Fibroblast of skin of right quadriceps (primary cell): ENCODE data around the gene ATP5IF1.

Experiments
- DNase-seq: peaks from one replicate; pipeline ENCODE4 v3.0.0-alpha.2; 2013

ATP5IF1 gene

GRCh38 chr1:28235755-28236655 lies at the start of gene ATP5IF1:
ATP5IF1 (plus strand) TSS chr1:28236124; CDS start chr1:28236184, 60 bp downstream.
- DNase-seq: peak; percentile 97

DNA sequence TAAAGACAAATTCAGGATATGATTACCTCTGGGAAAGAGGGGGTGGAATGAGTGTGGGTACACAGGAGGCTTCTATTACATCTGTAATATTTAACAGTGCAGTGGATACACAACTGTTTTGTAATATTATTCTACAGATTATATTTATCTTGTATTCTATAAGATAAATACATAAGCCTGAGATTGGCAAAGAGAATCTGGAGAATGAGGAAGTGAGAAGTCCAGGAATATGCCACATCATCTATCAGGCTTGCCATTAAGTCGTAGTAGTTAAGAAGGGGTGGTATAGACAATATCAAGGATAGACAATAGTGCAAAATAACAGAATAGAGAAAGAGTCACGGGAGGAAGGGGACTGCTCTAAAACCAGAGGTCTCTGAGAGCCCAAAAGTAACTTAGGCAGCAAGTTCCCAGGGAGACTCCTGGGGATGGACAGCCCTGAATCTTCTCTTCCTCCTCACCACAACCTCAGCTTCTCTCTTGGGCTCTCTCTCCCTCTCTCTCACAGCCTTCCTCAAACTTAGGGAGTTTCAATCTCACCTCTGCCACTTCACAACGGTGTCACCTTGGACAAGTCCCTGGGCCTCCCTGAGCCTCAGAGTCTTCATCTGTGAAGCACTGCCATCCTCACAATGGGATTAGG lies 45.5 kb upstream of the ATP5IF1 start:
- DNase-seq: peak; percentile 25

- no peak for DNase-seq
Measured at GRCh38 chr1:28190996-28191645, 44.8 kb upstream of the ATP5IF1 start.

DNA sequence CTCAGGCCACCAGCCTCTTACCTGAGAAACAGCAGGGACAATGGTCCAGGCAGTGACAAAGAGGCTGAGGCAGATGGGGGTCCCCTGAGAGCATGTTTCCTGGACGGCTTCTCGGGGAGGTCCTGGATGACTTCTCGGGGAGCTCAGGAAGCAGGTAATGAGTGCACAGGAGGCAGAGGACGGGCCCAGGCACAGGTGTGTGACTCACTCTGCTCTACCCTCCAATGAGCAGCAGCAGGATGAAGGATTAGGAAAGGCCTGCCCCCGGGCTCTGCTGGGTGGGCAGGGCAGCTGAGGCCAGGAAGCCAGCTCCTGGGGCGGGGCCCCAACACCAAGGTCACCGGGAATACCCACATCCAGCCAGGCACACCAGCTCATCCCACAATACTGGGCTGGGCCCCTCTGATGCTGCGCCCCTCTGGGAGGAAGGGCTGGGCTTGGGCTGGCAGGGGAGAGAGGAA lies 42.2 kb upstream of the ATP5IF1 start:
- no peak for DNase-seq

GRCh38 chr1:28194326-28195035 lies 41.4 kb upstream of the ATP5IF1 start:
- DNase-seq: no peak

DNA sequence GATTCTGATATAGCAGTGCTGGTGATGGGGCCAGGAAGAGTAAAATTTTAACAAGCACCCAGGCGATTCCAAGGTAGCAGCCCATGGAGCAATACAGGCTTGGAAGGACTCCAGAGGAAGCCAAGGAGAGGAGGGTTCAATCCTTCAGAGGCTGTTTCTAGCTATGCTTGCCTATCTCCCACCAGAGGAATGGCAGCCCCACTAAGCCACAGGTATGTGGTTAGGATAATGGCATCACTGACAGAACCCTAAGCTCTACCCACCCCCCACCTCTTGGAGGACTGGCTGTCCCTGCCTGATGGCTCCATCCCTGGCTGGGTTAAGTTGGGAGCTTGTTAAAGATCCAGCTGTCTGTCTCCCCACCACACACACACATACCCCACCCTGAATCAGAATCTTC lies 40.1 kb upstream of the ATP5IF1 start:
- DNase-seq: no peak

DNA sequence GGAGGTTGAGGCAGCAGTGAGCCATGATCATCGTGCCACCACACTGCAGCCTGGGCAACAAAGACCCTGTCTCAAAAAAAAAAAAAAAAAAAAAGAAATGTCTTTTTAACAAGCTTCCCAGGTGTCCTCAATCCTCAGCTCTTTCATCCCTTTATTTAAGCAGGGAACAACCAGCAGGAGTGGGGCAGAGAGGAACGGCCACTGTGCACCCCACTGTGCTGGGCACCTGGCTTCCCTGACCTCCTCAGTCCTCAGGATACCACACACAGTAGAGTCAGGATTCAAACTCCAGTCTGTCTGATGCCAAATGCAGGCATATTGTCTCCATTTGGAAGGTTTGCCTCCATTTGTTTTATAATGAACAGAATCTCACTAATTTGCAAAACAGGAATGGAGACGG lies 39.6 kb upstream of the ATP5IF1 start:
- DNase-seq: no peak

GRCh38 chr1:28197682-28198415 lies 38.1 kb upstream of the ATP5IF1 start:
- no peak for DNase-seq

DNA sequence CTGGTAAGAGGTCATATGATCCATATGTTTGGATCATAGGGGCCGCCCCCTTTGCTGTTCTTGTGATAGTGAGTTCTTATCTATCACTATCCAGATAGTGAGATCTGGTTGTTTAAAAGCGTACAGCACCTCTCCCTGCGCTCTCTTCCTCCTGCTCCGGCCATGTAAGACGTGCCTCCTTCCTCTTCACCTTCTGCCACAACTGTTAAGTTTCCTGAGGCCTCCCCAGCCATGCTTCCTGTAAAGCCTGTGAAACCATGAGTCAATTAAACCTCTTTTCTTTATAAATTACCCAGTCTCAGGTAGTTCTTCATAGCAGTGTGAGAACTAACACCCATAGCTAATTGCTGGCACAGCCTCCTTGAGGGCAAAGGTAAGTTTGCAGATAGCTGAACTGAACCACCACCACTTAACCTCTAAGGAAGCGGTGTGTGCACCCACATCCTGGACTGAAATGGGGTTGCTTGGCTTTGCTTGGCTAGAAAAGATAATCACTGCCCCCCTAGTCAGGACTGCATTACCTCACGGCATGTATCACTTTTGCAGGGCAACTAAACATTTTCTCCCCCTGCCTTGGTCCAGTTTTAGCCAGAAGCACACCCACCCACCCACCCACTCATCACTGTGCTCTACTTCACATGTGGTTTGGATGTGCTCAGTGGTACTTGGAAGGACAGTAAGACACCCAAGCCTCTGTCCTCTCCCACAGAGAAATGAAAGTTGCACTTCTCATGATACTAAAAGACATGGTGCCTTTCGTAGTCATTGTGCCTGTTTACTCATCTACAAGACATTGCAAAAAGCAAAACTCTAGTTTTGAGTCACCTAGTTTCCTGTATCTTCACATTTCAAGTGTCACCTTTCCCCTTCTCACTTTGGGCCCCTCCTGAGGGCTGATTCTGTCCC lies 36.3 kb upstream of the ATP5IF1 start:
- DNase-seq: no peak

DNA sequence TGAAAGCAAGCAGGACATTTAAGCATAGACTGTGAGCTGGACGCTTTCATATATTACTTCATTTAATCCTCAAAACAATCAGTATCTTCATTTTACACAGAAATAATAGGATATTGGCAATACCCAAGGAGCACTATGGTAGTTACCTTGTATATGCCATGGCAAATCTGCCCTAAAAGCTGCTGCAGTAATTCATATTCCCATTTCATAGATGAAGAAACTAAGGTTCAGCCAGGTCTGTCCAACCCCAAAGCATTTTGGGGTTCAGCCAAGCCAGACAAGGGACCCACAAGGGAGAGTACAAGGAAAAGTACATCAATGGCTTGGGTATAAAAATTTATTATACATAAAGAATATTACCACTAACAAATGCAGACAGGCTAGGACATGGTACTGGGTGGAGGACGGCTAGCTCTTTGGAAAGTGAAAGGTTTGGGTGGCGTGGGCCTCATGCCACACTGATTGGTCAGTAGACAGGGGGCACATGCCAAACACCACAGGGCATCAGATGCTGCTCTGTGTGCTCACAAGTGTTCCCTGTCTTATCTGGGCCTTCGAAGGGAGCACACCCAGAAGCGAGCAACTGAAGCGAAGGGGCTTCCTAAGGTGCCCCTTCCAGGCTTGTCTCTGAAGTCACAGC lies 35.6 kb upstream of the ATP5IF1 start:
- DNase-seq: no peak

DNA sequence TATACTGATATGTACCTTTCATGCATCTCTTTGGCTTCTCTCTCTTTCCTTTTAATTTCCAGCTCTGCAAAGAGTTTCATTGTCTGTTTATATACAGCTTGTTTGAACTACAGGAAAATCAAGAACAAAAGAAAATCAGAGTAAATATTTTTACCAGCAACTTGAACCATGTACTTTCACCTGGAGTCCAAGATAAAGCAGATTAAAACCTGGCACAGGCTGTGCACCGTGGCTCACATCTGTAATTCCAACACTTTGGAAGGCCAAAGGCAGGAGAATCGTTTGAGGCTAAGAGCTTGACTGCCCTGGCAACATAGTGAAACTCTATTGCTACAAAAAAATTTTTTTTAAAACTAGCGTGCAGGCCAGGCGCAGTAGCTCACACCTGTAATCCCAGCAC lies 30.7 kb upstream of the ATP5IF1 start:
- DNase-seq: no peak

GRCh38 chr1:28208818-28209441 lies 27.0 kb upstream of the ATP5IF1 start:
- peak; percentile 53 for DNase-seq

GRCh38 chr1:28209700-28210099 lies 26.2 kb upstream of the ATP5IF1 start:
- no peak for DNase-seq

DNA sequence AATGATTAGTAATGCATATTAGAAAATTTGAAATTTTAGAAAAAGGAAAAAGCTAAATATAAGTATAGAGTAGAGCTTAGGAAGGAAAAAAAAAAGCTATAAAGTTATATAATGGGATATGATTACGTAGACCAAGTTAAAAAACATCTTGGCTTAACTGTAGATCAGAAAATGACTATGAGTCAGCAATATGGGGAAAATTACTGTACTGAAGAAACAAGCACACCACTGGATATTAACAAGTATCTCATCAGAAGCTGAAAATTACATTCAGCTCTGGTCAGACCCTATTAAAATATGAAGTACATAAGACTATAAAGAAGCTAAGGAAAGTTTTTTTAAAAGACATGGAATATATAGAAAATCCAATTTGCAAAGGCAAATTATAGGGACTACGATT lies 22.6 kb upstream of the ATP5IF1 start:
- DNase-seq: no peak

DNA sequence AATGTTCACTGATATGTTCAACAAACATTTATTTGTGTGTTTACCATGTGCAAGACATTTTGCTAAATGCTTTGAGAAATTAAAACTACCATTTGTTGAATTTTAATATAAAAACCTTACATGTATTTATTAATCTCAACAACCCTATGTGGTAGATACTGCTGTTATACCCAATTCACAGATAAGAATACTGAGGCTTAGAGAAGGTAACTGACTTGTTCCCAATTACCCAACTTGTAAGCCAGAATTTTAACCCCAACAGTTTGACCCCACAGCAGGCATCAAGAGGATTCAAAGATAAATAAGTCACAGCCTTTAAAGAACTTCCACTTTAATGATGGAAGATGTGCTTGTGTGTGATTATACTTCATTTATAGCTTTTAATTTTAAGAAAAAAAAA lies 6.8 kb upstream of the ATP5IF1 start:
- no peak for DNase-seq

DNA sequence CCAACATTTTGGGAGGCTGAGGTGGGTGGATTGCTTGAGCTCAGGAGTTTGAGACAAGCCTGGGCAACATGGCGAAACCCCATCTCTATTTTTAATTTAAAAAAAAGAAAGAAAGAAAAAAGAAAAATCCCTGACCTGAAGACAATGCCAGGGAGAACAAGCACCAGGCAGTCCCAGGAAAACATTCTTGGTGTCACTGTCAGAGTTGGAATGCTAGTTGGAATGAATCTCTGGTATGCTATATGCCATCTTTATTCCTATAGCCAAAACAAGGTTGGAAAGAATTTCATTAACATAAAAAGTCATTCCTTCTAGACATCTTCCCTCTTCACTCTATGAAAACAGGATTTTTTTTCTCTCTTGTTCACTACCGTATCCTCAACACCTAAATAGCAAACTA lies 5.9 kb upstream of the ATP5IF1 start:
- no peak for DNase-seq

DNA sequence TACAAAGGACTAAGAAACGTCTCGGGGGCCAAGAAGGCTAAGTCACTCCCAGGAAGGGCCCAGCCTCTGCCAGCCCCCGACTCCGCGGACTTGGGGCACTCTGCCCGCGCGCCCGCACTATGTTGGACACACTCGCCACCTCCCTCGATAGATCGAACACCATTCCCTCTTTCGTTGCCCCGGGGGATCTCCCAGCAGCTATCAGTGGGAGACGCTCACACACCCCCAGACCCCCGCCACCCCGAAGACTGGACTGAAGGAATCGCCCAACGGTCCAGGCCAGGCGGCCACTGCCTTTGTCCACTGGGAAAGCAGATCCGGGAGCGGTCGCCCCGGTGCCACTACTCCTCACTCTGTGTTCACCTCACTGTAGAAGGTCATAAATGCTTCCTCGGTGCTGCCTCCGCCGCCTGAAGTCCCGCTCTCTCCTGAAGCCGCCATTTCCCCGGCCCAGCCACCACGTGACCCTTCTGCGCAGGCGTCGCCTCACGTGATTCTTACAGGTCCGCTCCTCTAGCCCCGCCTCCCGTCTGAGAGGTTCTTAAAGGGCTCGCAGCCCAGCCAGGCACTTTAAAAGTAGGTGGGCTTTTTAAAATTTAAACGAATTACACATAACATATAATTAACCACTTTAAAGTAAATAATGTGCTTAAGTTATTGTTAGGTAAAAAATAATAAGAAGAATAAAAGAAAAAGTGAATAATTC lies 3.2 kb upstream of the ATP5IF1 start, which contains the start of gene DNAJC8:
TSS of gene DNAJC8 (minus strand) at position 472 of the 706 bp plus-strand sequence. CDS start at position 441, 31 bp downstream.
- DNase-seq: peak; percentile 86

DNA sequence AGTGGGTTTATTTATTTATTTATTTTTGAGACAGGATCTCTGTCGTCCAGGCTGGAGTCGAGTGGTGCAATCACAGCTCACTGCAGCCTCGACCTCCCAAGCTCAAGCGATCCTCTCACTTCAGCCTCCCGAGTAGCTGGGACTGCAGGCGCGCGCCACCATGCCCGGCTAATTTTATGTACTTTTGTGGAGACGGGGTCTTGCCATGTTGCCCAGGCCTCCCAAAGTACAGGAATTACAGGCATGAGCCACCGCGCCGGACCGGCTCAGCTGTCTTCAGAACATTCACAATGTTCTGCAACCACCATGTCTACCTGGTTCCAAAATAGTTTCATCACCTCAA lies 2.7 kb upstream of the ATP5IF1 start:
- DNase-seq: no peak

DNA sequence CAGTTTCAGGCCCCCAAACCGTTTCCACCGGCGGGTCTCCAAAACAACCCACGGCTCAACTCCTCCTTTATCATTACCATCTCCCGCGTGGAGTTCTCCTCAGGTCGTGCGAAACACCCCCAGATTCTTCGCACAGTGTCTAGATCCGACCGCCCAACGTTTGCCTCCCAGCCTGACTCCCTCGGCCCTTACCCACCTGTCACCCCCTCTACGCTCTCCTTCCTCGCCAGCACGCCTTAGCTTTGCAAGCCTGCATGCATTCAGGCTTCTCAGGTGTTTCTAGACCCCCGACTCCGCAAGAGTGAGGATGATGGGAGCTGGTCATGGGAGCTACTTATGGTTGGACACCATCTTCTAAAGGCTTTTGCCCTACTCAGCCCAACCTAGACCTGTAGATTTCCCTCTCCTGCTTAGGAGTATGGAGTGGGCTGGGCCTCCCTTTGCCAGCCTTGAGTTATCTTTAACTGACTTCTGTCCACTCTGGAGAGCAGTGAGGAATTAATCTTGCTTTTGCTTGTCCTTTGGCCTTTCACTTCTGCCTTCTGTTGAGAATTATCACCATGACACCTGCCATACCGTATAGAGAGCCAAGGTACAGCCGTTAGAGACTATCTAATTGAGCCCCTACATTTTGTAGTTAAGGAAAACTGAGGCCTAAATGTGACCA lies 865 bp downstream of the ATP5IF1 start:
- no peak for DNase-seq
